ENCODE data around the gene SLC46A3.

The SLC46A3 gene

DNA sequence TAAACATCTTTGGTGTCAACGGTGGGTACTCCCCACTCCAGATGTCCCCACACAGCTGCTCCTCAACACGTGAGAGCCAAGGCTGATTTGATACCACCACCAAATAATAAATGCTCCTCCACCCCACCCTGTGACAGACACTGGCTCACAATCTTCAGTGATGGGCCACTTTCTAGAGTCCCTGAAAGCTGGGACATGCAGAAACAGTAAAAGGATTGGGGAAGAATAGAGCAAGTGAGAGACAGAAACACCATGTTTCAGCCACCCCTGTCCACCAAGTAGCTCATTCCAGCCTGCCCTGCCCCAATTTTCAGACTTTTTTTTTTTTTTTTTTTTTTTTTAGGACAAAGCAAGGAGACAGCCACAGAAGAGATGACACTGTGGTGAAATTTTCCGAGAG, 1.6 kb downstream of the SLC46A3 start:
- ATAC-seq, result no peak
- TF ChIP-seq ARNTL (CRISPR knock-in tag; IDR thresholded peaks at IDR 0.05; ENCODE audit: borderline replicate concordance, low read depth) (no peak), ISL1 (CRISPR knock-in tag; IDR thresholded peaks at IDR 0.05) (no peak), CSRNP3 (CRISPR knock-in tag; IDR thresholded peaks at IDR 0.05) (no peak), PATZ1 (CRISPR knock-in tag; IDR thresholded peaks at IDR 0.05; ENCODE audit: borderline replicate concordance) (no peak), PPARA (CRISPR knock-in tag; IDR thresholded peaks at IDR 0.05; ENCODE audit: borderline replicate concordance) (no peak), ZC3H10 (CRISPR knock-in tag; IDR thresholded peaks at IDR 0.05) (no peak), TCF4 (CRISPR knock-in tag; IDR thresholded peaks at IDR 0.05; ENCODE audit: borderline replicate concordance) (no peak), ZFP3 (CRISPR knock-in tag; IDR thresholded peaks at IDR 0.05) (no peak), GLIS3 (CRISPR knock-in tag; IDR thresholded peaks at IDR 0.05) (no peak)
- TF ChIP-seq, protein P1, sequence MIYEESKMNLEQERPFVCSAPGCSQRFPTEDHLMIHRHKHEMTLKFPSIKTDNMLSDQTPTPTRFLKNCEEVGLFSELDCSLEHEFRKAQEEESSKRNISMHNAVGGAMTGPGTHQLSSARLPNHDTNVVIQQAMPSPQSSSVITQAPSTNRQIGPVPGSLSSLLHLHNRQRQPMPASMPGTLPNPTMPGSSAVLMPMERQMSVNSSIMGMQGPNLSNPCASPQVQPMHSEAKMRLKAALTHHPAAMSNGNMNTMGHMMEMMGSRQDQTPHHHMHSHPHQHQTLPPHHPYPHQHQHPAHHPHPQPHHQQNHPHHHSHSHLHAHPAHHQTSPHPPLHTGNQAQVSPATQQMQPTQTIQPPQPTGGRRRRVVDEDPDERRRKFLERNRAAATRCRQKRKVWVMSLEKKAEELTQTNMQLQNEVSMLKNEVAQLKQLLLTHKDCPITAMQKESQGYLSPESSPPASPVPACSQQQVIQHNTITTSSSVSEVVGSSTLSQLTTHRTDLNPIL (CRISPR knock-in tag; IDR thresholded peaks at IDR 0.05; ENCODE audit: low read depth), result no peak

- TF ChIP-seq TCF4 (CRISPR knock-in tag; IDR thresholded peaks at IDR 0.05; ENCODE audit: borderline replicate concordance) (no peak), POU6F1 (CRISPR knock-in tag; IDR thresholded peaks at IDR 0.05; ENCODE audit: borderline replicate concordance, low read depth) (no peak), ESRRG (CRISPR knock-in tag; IDR thresholded peaks at IDR 0.05) (no peak), ZFP3 (CRISPR knock-in tag; IDR thresholded peaks at IDR 0.05) (no peak), ARNTL (CRISPR knock-in tag; IDR thresholded peaks at IDR 0.05; ENCODE audit: borderline replicate concordance, low read depth) (no peak), SNAI2 (CRISPR knock-in tag; IDR thresholded peaks at IDR 0.05) (no peak), ZNF565 (CRISPR knock-in tag; conservative IDR thresholded peaks at IDR 0.05; ENCODE audit: low read depth) (no peak), PPARA (CRISPR knock-in tag; IDR thresholded peaks at IDR 0.05; ENCODE audit: borderline replicate concordance) (no peak), PATZ1 (CRISPR knock-in tag; IDR thresholded peaks at IDR 0.05; ENCODE audit: borderline replicate concordance) (no peak), OSR1 (CRISPR knock-in tag; IDR thresholded peaks at IDR 0.05) (no peak), GLIS3 (CRISPR knock-in tag; IDR thresholded peaks at IDR 0.05) (no peak), CSRNP3 (CRISPR knock-in tag; IDR thresholded peaks at IDR 0.05) (no peak), ZNF70 (CRISPR knock-in tag; IDR thresholded peaks at IDR 0.05) (no peak), ZFP30 (CRISPR knock-in tag; IDR thresholded peaks at IDR 0.05) (no peak), ZNF8 (CRISPR knock-in tag; IDR thresholded peaks at IDR 0.05) (no peak)
- TF ChIP-seq, protein P1 (CRISPR knock-in tag; IDR thresholded peaks at IDR 0.05; ENCODE audit: low read depth), result no peak
- ATAC-seq, result no peak
Measured at GRCh38 chr13:28716511-28716910, 2.3 kb downstream of the SLC46A3 start.

All from SK-N-SH treated with all-trans-retinoic acid at 6 μM for 48 hours (cell line).